Measurements from ENCODE around the gene IFIH1.

Gene IFIH1

GRCh38 chr2:162256591-162256991 is 61.9 kb downstream of the IFIH1 start:
- DNase-seq = no peak

GRCh38 chr2:162254236-162254871 is 64.1 kb downstream of the IFIH1 start:
- DNase-seq = no peak

GRCh38 chr2:162253435-162253834 is 65.0 kb downstream of the IFIH1 start:
- no peak for DNase-seq

GRCh38 chr2:162252153-162252552 is 66.3 kb downstream of the IFIH1 start:
- DNase-seq = no peak

GRCh38 chr2:162245781-162246180 is 72.7 kb downstream of the IFIH1 start:
- no peak for DNase-seq

GRCh38 chr2:162245061-162245460 is 73.4 kb downstream of the IFIH1 start:
- DNase-seq = no peak

GRCh38 chr2:162244541-162245031 is 73.9 kb downstream of the IFIH1 start:
- no peak for DNase-seq

GRCh38 chr2:162243715-162244114 is 74.8 kb downstream of the IFIH1 start:
- DNase-seq = no peak

- DNase-seq = no peak
Observed at GRCh38 chr2:162243294-162243693, 75.2 kb downstream of the IFIH1 start, which contains the start of gene FAP. FAP (minus strand) TSS chr2:162243445; CDS start chr2:162243327, 118 bp downstream.

- DNase-seq = no peak
Observed at GRCh38 chr2:162242586-162243280, 75.8 kb downstream of the IFIH1 start.

- no peak for DNase-seq
Observed at GRCh38 chr2:162241571-162241970, 76.9 kb downstream of the IFIH1 start.

GRCh38 chr2:162234620-162235462 is 83.6 kb downstream of the IFIH1 start:
- no peak for DNase-seq

GRCh38 chr2:162233197-162233596 is 85.3 kb downstream of the IFIH1 start:
- DNase-seq = no peak

GRCh38 chr2:162232671-162233070 is 85.8 kb downstream of the IFIH1 start:
- no peak for DNase-seq

GRCh38 chr2:162232027-162232426 is 86.5 kb downstream of the IFIH1 start:
- no peak for DNase-seq

- DNase-seq = no peak
Observed at GRCh38 chr2:162230761-162231160, 87.7 kb downstream of the IFIH1 start.

GRCh38 chr2:162226836-162227235 is 91.6 kb downstream of the IFIH1 start:
- DNase-seq = no peak

GRCh38 chr2:162221064-162221463 is 97.4 kb downstream of the IFIH1 start:
- DNase-seq = no peak

- no peak for DNase-seq
Observed at GRCh38 chr2:162220368-162220767, 98.1 kb downstream of the IFIH1 start.

- no peak for DNase-seq
Observed at GRCh38 chr2:162219426-162219825, 99.1 kb downstream of the IFIH1 start.

GRCh38 chr2:162217598-162217997 is 100.9 kb downstream of the IFIH1 start:
- DNase-seq = peak; percentile 19
